Prostate gland (tissue), 2 donors: ENCODE results near the gene KBTBD6. TPM values are rescaled to one million over a fixed set of nuclear protein-coding genes. Genes with fewer than 3 reads are reported as not detected.

Experiments used
- DNase-seq: peaks from one replicate; pipeline ENCODE4 v3.0.0-alpha.2; 2019; ENCODE audit warnings: low spot score
- H3K27ac ChIP-seq, 2 donors: fragments of 200-600 bp; sonication (generic); 2 replicates each; pipeline ENCODE4 v1.5.1; 2017 to 2019
- H3K27me3 ChIP-seq: fragments of 200-600 bp; sonication (generic); replicated peaks from 2 replicates; pipeline ENCODE4 v1.5.1; 2019; ENCODE audit not compliant: insufficient read depth
- H3K36me3 ChIP-seq, 2 donors: fragments of 200-600 bp; sonication (generic); 1 replicate in 1 of 2; 2 replicates in 1 of 2; pipeline versions ENCODE4 v1.5.1 to v1.8.1; 2017 to 2019
- H3K4me1 ChIP-seq: fragments of 200-600 bp; sonication (generic); replicated peaks from 2 replicates; pipeline ENCODE4 v1.5.1; 2019
- H3K4me3 ChIP-seq, 2 donors: fragments of 200-600 bp; sonication (generic); 2 replicates each; pipeline ENCODE4 v1.5.1; 2017 to 2019
- H3K9me3 ChIP-seq: fragments of 200-600 bp; sonication (generic); 2 replicates; pipeline ENCODE4 v1.5.1; 2017
- POLR2A ChIP-seq: fragments of 450-650 bp; IDR thresholded peaks from one replicate; pipeline ENCODE4 v1.6.1; 2016; ENCODE audit warnings: antibody characterized with exemption, mild to moderate bottlenecking
- POLR2AphosphoS5 ChIP-seq: sonication (generic); formaldehyde crosslinking; IDR thresholded peaks from one replicate; pipeline ENCODE4 v1.6.1; 2017; ENCODE audit warnings: antibody characterized with exemption
- WGBS: methylation state at CpG from one replicate; pipeline ENCODE4 v1.1.5; 2018; 5-methylcytosine and 5-hydroxymethylcytosine counted together
- intact Hi-C: fragments of 100-400 bp; cut with DNase I; formaldehyde crosslinking; loops from one replicate; pipeline ENCODE4 v1.14.2; 2022
- total RNA-seq, 2 donors: library from RNA; depleted of rRNA; stranded (reverse); fragments of >200 nt; gene quantifications; one replicate each; pipeline ENCODE4 v1.1.0, GENCODE V29; 2016
- TF ChIP-seq, protein P1 (sequence below), 4 experiments: fragments of 200-600 bp in 2 of 4; fragments of 450-650 bp in 2 of 4; sonication (generic) in 2 of 4; IDR thresholded peaks; 1 replicate in 3 of 4; 2 replicates in 1 of 4; pipeline ENCODE4 v1.5.1; 2016 to 2019; ENCODE audit warnings: antibody characterized with exemption in 4 of 4, mild to moderate bottlenecking in 2 of 4, moderate library complexity in 2 of 4

Gene KBTBD6
- total RNA-seq, 2 donors from 2014 or later, result 10.2 to 10.6 TPM

DNA sequence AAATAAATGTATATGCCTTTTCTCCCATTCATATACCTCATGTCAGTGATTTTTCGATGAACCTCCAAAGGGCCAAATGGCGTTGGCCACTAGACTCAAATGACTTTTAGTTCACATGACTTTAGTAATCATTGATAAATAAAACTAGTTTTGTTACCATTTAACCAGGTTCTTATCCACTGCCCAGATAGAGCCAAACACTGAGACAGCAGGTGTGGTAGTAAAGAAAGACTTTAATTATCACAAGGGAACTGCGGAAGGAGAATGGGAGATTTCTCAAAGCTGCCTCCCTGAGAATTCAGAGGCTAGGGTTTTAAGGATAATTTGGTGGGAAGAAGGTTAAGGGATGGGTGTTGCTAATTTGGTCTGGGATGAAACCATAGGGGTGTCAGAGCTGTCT is 19.4 kb upstream of the KBTBD6 start:
- 95% methylated on average over 3 of the region's 3 CpGs for WGBS
- no peak for DNase-seq
- H3K9me3 ChIP-seq, result no peaks in the 10 kb centered on the region
- H3K36me3 ChIP-seq, result no peaks in the 10 kb centered on the region
- no peaks in the 10 kb centered on the region for H3K4me1 ChIP-seq
- H3K4me3 ChIP-seq, result no peak overlapping the region
- intact Hi-C loops, result no loop called here
- H3K27me3 ChIP-seq, result no peaks in the 10 kb centered on the region
- no peak overlapping the region for H3K27ac ChIP-seq
- TF ChIP-seq, protein P1, sequence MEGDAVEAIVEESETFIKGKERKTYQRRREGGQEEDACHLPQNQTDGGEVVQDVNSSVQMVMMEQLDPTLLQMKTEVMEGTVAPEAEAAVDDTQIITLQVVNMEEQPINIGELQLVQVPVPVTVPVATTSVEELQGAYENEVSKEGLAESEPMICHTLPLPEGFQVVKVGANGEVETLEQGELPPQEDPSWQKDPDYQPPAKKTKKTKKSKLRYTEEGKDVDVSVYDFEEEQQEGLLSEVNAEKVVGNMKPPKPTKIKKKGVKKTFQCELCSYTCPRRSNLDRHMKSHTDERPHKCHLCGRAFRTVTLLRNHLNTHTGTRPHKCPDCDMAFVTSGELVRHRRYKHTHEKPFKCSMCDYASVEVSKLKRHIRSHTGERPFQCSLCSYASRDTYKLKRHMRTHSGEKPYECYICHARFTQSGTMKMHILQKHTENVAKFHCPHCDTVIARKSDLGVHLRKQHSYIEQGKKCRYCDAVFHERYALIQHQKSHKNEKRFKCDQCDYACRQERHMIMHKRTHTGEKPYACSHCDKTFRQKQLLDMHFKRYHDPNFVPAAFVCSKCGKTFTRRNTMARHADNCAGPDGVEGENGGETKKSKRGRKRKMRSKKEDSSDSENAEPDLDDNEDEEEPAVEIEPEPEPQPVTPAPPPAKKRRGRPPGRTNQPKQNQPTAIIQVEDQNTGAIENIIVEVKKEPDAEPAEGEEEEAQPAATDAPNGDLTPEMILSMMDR (IDR thresholded peaks at IDR 0.05), result no peak
- TF ChIP-seq POLR2AphosphoS5 (no peak), POLR2A (no peak)

DNA sequence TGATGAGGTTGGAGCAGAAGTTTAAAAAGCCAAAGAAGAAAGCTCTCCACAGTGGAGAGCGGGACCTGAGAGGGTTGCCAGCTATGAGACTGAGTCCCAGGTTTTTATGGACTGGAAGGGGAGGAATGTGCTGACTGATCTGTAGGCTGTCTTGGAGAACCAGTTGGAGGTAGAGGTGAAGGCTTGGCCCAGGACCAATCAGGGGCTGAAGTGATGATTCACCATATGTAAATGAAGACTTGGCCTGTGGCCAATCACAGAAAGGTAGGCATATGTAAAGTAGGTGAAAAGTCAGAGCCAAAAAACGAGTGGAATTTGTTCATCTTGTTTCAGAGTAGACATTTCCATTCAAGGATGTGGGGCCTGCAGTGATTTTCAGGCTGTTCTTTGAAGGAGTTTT is 17.5 kb upstream of the KBTBD6 start:
- no peaks in the 10 kb centered on the region for H3K36me3 ChIP-seq
- H3K27ac ChIP-seq, result no peak overlapping the region
- 89% methylated on average over 2 of the region's 2 CpGs for WGBS
- H3K4me1 ChIP-seq, result no peaks in the 10 kb centered on the region
- no peak for TF ChIP-seq POLR2A
- TF ChIP-seq, protein P1 (IDR thresholded peaks at IDR 0.05), result no peak
- no peak for TF ChIP-seq POLR2AphosphoS5
- H3K9me3 ChIP-seq, result no peaks in the 10 kb centered on the region
- no peak overlapping the region for H3K4me3 ChIP-seq
- intact Hi-C loops, result no loop called here
- no peak for DNase-seq
- H3K27me3 ChIP-seq, result no peaks in the 10 kb centered on the region

DNA sequence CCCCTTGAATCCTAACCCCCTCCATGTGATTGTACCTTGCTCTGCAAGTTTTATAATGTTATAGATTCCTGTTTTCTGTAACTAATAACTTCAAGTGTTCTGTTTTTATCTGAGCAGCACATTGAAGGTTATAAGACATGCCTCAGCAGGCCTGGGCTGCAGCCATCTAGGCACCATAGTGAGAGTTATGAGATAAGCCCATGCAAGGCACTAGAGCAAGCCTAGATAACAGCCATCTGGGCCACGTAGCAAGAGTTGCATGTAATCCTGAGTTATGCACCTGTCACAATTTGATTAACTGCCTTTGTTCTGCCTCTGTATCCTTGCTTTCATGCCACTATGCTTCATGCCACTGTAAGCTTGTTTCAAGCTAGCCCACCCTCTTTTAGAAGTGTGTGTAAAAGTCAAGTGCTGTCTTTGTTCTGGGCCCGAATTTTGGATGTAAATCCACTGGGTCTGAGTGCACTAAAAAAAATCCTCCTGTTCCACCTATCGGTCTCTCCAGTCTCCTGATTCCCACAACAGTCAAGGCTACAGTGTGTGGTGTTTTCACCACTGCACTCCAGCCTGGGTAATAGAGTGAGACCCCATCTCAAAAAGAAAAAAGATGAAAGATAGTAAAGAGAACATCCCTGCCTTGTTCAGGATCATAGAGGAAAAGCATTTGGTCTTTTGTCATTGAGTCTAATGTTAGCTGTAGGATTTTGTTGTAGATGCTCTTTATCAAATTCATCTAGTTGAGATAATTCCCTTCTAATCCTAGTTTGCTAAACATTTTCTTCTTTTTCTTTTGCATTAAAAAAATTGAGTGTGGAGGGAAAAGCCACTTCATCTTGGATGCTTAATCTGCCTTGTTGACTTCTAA is 16.0 kb upstream of the KBTBD6 start:
- Histone ChIP-seq H3K36me3 (no peaks in the 10 kb centered on the region), H3K4me3 (no peak overlapping the region), H3K9me3 (no peaks in the 10 kb centered on the region), H3K4me1 (no peaks in the 10 kb centered on the region), H3K27ac (no peak overlapping the region), H3K27me3 (no peaks in the 10 kb centered on the region)
- WGBS, result 90% methylated on average over 3 of the region's 3 CpGs
- TF ChIP-seq POLR2A (no peak), POLR2AphosphoS5 (no peak)
- TF ChIP-seq, protein P1 (IDR thresholded peaks at IDR 0.05), result no peak
- no peak for DNase-seq
- intact Hi-C loops, result no loop called here

DNA sequence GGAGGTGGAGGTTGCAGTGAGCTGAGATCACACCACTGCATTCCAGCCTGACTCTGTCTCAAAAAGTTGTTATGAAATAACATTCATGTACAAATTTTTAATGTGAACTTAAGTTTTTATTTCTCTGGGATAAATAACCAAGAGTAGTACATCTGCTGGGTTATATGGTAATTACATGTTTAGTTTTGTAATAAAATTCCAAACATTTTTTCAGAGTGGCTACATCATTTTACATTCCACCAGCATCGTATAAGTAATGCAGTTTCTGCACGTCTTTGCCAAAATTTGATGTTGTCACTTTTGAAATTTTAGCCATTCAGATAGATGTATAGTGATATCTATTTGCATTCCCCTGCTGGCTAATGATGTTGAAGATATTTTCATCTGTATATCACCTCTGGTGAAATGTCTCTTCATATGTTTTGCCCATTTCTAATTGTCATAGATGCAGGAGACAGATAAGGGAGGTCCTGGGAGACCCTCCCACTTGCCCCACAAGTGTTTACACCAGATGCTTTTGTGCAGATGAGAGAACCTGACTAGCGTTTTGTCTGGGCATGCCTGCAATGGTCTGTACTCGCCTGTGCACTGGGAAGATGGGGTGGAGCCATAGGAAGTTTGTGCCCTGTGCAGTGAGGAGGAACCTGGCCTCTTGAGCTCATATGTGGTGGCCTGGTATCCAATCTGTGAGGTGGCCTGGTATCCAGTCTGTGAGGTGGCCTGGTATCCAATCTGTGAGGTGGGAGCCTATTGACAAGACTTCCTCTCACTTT is 12.7 kb upstream of the KBTBD6 start:
- DNase-seq, result no peak
- Histone ChIP-seq H3K4me1 (no peaks in the 10 kb centered on the region), H3K4me3 (no peak overlapping the region), H3K9me3 (no peaks in the 10 kb centered on the region), H3K27me3 (no peaks in the 10 kb centered on the region), H3K36me3 (no peaks in the 10 kb centered on the region), H3K27ac (no peak overlapping the region)
- intact Hi-C loops, result no loop called here
- TF ChIP-seq POLR2AphosphoS5, result no peak
- TF ChIP-seq, protein P1 (IDR thresholded peaks at IDR 0.05), result no peak
- no peak for TF ChIP-seq POLR2A
- WGBS, result 60% methylated on average over 4 of the region's 4 CpGs
